ENCODE measurements around the gene ADI1. TPM values are rescaled to one million over a fixed set of nuclear protein-coding genes. Genes with fewer than 3 reads are reported as not detected.
A peak's percentile ranks its signal among the peaks of the same experiment; 100 is the strongest.
"Not testable (repeated sequence)": the region's sequence is repeated elsewhere in the genome, so short reads cannot be mapped to it uniquely, and the experiment has no call there.

Gene ADI1
- total and polyA plus RNA-seq, 10 donors: 31.8 to 106 (median 55.4) TPM

- WGBS, 5 donors: 90 to 96% (median 93%) methylated on average over 14 of the region's 14 CpGs
- Histone ChIP-seq H3K9me3 (peaks cover 0 to 1% (median 0%) of the 10 kb centered on the region in 8 donors), H3K36me3 (peaks cover 2 to 92% (median 40%) of the 10 kb centered on the region in 6 donors), H3K27me3 (replicated peaks in 1 of 7) (no peaks in the 10 kb centered on the region), H3K4me3 (no peak overlapping the region), H3K27ac (no peak overlapping the region), H3K4me1 (peaks cover 0 to 10% (median 2%) of the 10 kb centered on the region in 6 donors)
- intact Hi-C loops (cut with DNase I; ENCODE audit: low total_unique reads): no loop called here
- DNase-seq: no peak
- TF ChIP-seq POLR2AphosphoS5 (IDR thresholded peaks at IDR 0.05): no peak
- TF ChIP-seq, protein P1, sequence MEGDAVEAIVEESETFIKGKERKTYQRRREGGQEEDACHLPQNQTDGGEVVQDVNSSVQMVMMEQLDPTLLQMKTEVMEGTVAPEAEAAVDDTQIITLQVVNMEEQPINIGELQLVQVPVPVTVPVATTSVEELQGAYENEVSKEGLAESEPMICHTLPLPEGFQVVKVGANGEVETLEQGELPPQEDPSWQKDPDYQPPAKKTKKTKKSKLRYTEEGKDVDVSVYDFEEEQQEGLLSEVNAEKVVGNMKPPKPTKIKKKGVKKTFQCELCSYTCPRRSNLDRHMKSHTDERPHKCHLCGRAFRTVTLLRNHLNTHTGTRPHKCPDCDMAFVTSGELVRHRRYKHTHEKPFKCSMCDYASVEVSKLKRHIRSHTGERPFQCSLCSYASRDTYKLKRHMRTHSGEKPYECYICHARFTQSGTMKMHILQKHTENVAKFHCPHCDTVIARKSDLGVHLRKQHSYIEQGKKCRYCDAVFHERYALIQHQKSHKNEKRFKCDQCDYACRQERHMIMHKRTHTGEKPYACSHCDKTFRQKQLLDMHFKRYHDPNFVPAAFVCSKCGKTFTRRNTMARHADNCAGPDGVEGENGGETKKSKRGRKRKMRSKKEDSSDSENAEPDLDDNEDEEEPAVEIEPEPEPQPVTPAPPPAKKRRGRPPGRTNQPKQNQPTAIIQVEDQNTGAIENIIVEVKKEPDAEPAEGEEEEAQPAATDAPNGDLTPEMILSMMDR (IDR thresholded peaks at IDR 0.05 in 8 of 11, conservative IDR thresholded peaks at IDR 0.05 in 3 of 11): no peak
- TF ChIP-seq POLR2A (IDR thresholded peaks at IDR 0.05): no peak
Observed at GRCh38 chr2:3503046-3503445, 16.3 kb downstream of the ADI1 start.

- Histone ChIP-seq H3K27me3 (replicated peaks in 1 of 7) (no peaks in the 10 kb centered on the region), H3K9me3 (no peaks in the 10 kb centered on the region), H3K27ac (no peak overlapping the region), H3K4me1 (no peaks in the 10 kb centered on the region), H3K4me3 (no peak overlapping the region), H3K36me3 (peaks cover 5 to 98% (median 62%) of the 10 kb centered on the region in 6 donors)
- intact Hi-C loops (cut with DNase I; ENCODE audit: low total_unique reads): no loop called here
- no peak for DNase-seq
- 95 to 97% (median 97%) methylated on average over 22 to 34 of the region's 34 CpGs for WGBS, 5 donors
- TF ChIP-seq POLR2AphosphoS5 (IDR thresholded peaks at IDR 0.05): peak in 1 of 3 donors; percentile 35
- TF ChIP-seq, protein P1 (IDR thresholded peaks at IDR 0.05 in 8 of 11, conservative IDR thresholded peaks at IDR 0.05 in 3 of 11): no peak
Observed at GRCh38 chr2:3500326-3500899, 18.9 kb downstream of the ADI1 start.

GRCh38 chr2:3498783-3499394 is 20.4 kb downstream of the ADI1 start:
- Histone ChIP-seq H3K4me1 (no peaks in the 10 kb centered on the region), H3K36me3 (peaks cover 5 to 89% (median 60%) of the 10 kb centered on the region in 6 donors), H3K27me3 (replicated peaks in 1 of 7) (no peaks in the 10 kb centered on the region), H3K9me3 (no peaks in the 10 kb centered on the region), H3K27ac (no peak overlapping the region), H3K4me3 (no peak overlapping the region)
- WGBS, 5 donors: 95 to 97% (median 97%) methylated on average over 18 of the region's 18 CpGs
- intact Hi-C loops (cut with DNase I; ENCODE audit: low total_unique reads): no loop called here
- DNase-seq: no peak
- TF ChIP-seq POLR2AphosphoS5 (IDR thresholded peaks at IDR 0.05): no peak
- TF ChIP-seq, protein P1 (IDR thresholded peaks at IDR 0.05 in 8 of 11, conservative IDR thresholded peaks at IDR 0.05 in 3 of 11): no peak
- no peak for TF ChIP-seq POLR2A (IDR thresholded peaks at IDR 0.05)

DNA sequence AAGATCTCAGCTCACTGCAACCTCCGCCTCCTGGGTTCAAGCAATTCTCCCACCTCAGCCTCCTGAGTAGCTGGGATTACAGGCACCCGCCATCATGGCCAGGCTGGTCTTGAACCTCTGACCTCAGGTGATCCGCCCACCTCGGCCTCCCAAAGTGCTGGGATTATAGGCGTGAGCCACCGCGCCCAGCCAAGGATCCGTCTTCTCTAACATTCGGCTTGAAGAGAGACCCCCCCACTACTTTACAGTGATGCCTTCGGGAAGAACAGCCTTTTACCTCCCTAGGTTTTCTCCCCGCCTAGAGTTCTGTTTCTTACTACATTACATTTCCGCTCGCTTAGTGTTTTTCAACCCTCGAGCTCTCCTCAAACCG is 22.6 kb downstream of the ADI1 start:
- 94 to 97% (median 94%) methylated on average over 15 of the region's 15 CpGs for WGBS, 5 donors
- H3K27ac ChIP-seq; H3K9me3 ChIP-seq; intact Hi-C loops (cut with DNase I; ENCODE audit: low total_unique reads); H3K4me1 ChIP-seq; H3K4me3 ChIP-seq; H3K27me3 ChIP-seq (replicated peaks in 1 of 7); DNase-seq: not testable (repeated sequence)
- peaks cover 5 to 70% (median 55%) of the 10 kb centered on the region in 6 donors for H3K36me3 ChIP-seq

Data from spleen (tissue), 11 donors.